ENCODE measurements around the gene NAP1L4. TPM values are rescaled to one million over a fixed set of nuclear protein-coding genes. Genes with fewer than 3 reads are reported as not detected.
"Not testable (repeated sequence)": the region's sequence is repeated elsewhere in the genome, so short reads cannot be mapped to it uniquely, and the experiment has no call there.

NAP1L4 gene
- total RNA-seq, 1 experiment from 2014 or later = 184 TPM

- Histone ChIP-seq H3K4me1 (ENCODE audit: insufficient read depth, low read length, poor library complexity, severe bottlenecking) (peaks cover 9% of the 10 kb centered on the region), H3K27ac (ENCODE audit: low read depth, low read length, poor library complexity, severe bottlenecking) (no peak overlapping the region), H3K27me3 (replicated peaks; ENCODE audit: insufficient read depth, low read depth, low read length, poor library complexity) (no peaks in the 10 kb centered on the region), H3K36me3 (ENCODE audit: insufficient read depth, low read length, poor library complexity, severe bottlenecking) (no peaks in the 10 kb centered on the region), H3K9me3 (ENCODE audit: low read depth, low read length, poor library complexity, severe bottlenecking) (no peaks in the 10 kb centered on the region), H3K4me3 (ENCODE audit: low read depth, low read length, poor library complexity, severe bottlenecking) (no peak overlapping the region)
- POLR2A ChIA-PET (ENCODE audit: low non-redundant PET) = no interaction called here
- intact Hi-C loops (cut with micrococcal nuclease; ENCODE audit: unreplicated experiment) = no loop called here
- no peak for TF ChIP-seq EZH2 (IDR thresholded peaks at IDR 0.05; ENCODE audit: borderline replicate concordance, low read depth, low read length, poor library complexity, severe bottlenecking)
- no peak for TF ChIP-seq CTCF (conservative IDR thresholded peaks at IDR 0.05; ENCODE audit: low read depth, low read length)
- no peak for DNase-seq (ENCODE audit: low spot score)
- no TSS peak for BruUV-seq (replicated peaks)
- CTCF ChIA-PET = no interaction called here
Observed at GRCh38 chr11:2908130-2908529, 84.0 kb downstream of the NAP1L4 start.

DNA sequence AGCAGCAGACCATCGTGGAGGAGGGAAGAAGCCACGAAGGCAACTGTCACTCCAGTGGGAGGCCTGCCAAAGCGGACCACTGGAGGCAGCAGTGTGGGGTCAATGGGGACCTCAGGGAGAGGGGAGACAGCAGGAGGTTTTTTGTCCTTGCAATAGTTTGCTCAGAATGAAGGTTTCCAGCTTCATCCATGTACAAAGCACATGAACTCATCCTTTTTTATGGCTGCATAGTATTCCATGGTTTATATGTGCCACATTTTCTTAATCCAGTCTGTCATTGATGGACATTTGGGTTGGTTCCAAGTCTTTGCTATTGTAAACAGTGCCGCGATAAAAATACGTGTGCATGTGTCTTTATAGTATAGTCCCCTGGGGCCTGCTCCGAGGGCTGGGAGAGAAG, 86.8 kb downstream of the NAP1L4 start:
- CTCF ChIA-PET; H3K27ac ChIP-seq (ENCODE audit: low read depth, low read length, poor library complexity, severe bottlenecking); H3K4me1 ChIP-seq (ENCODE audit: insufficient read depth, low read length, poor library complexity, severe bottlenecking); H3K4me3 ChIP-seq (ENCODE audit: low read depth, low read length, poor library complexity, severe bottlenecking); H3K27me3 ChIP-seq (replicated peaks; ENCODE audit: insufficient read depth, low read depth, low read length, poor library complexity); H3K9me3 ChIP-seq (ENCODE audit: low read depth, low read length, poor library complexity, severe bottlenecking); DNase-seq (ENCODE audit: low spot score); intact Hi-C loops (cut with micrococcal nuclease; ENCODE audit: unreplicated experiment); H3K36me3 ChIP-seq (ENCODE audit: insufficient read depth, low read length, poor library complexity, severe bottlenecking); POLR2A ChIA-PET (ENCODE audit: low non-redundant PET); BruUV-seq (replicated peaks): not testable (repeated sequence)

GRCh38 chr11:2904153-2905052, 87.7 kb downstream of the NAP1L4 start:
- intact Hi-C loops (cut with micrococcal nuclease; ENCODE audit: unreplicated experiment) = no loop called here
- ChIA-PET POLR2A (ENCODE audit: low non-redundant PET) (no interaction called here), CTCF (no interaction called here)

More at GRCh38 chr11:2904153-2905052, 87.7 kb downstream of the NAP1L4 start:
- Histone ChIP-seq H3K4me3 (ENCODE audit: low read depth, low read length, poor library complexity, severe bottlenecking) (no peak overlapping the region), H3K36me3 (ENCODE audit: insufficient read depth, low read length, poor library complexity, severe bottlenecking) (no peaks in the 10 kb centered on the region), H3K27ac (ENCODE audit: low read depth, low read length, poor library complexity, severe bottlenecking) (no peak overlapping the region), H3K9me3 (ENCODE audit: low read depth, low read length, poor library complexity, severe bottlenecking) (no peaks in the 10 kb centered on the region), H3K4me1 (ENCODE audit: insufficient read depth, low read length, poor library complexity, severe bottlenecking) (peaks cover 9% of the 10 kb centered on the region), H3K27me3 (replicated peaks; ENCODE audit: insufficient read depth, low read depth, low read length, poor library complexity) (no peaks in the 10 kb centered on the region)
- BruUV-seq (replicated peaks) = no TSS peak
- TF ChIP-seq EZH2 (IDR thresholded peaks at IDR 0.05; ENCODE audit: borderline replicate concordance, low read depth, low read length, poor library complexity, severe bottlenecking) = no peak
- TF ChIP-seq CTCF (conservative IDR thresholded peaks at IDR 0.05; ENCODE audit: low read depth, low read length) = no peak
- DNase-seq (ENCODE audit: low spot score) = no peak
